ENCODE measurements around the gene GSE1.
A peak's percentile ranks its signal among the peaks of the same experiment; 100 is the strongest.

GSE1 gene

DNA sequence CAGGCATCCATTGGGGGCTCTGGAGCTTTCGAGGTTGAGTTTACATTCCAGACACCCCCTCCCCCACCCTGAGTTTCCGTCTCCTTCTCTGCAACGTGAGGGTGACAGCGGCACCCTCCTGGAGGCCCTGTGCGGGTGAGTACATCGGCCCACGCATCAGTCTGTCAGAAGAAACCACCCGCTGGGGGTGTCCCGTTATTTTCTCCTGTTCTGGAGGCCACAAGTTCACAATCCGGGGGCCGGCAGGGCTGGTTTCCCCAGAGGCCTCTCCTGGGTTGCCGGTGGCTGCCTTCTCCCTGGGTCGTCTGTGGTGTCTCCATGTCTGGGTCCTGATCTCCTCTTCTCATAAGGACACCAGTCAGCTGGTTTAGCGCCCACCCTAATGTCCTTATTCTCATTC, 35.7 kb downstream of the GSE1 start:
- TF ChIP-seq, protein P1, sequence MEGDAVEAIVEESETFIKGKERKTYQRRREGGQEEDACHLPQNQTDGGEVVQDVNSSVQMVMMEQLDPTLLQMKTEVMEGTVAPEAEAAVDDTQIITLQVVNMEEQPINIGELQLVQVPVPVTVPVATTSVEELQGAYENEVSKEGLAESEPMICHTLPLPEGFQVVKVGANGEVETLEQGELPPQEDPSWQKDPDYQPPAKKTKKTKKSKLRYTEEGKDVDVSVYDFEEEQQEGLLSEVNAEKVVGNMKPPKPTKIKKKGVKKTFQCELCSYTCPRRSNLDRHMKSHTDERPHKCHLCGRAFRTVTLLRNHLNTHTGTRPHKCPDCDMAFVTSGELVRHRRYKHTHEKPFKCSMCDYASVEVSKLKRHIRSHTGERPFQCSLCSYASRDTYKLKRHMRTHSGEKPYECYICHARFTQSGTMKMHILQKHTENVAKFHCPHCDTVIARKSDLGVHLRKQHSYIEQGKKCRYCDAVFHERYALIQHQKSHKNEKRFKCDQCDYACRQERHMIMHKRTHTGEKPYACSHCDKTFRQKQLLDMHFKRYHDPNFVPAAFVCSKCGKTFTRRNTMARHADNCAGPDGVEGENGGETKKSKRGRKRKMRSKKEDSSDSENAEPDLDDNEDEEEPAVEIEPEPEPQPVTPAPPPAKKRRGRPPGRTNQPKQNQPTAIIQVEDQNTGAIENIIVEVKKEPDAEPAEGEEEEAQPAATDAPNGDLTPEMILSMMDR (IDR thresholded peaks at IDR 0.05): no peak
- H3K27ac ChIP-seq: no peak overlapping the region
- H3K4me1 ChIP-seq: peaks cover 0 to 39% (median 20%) of the 10 kb centered on the region in 4 donors
- H3K9me3 ChIP-seq: no peaks in the 10 kb centered on the region
- H3K4me3 ChIP-seq: no peak overlapping the region
- intact Hi-C loops (cut with DNase I; ENCODE audit: low total_unique reads): no loop called here
- no peaks in the 10 kb centered on the region for H3K27me3 ChIP-seq
- no peak for DNase-seq
- H3K36me3 ChIP-seq: peaks cover 0 to 39% (median 3%) of the 10 kb centered on the region in 3 donors

DNA sequence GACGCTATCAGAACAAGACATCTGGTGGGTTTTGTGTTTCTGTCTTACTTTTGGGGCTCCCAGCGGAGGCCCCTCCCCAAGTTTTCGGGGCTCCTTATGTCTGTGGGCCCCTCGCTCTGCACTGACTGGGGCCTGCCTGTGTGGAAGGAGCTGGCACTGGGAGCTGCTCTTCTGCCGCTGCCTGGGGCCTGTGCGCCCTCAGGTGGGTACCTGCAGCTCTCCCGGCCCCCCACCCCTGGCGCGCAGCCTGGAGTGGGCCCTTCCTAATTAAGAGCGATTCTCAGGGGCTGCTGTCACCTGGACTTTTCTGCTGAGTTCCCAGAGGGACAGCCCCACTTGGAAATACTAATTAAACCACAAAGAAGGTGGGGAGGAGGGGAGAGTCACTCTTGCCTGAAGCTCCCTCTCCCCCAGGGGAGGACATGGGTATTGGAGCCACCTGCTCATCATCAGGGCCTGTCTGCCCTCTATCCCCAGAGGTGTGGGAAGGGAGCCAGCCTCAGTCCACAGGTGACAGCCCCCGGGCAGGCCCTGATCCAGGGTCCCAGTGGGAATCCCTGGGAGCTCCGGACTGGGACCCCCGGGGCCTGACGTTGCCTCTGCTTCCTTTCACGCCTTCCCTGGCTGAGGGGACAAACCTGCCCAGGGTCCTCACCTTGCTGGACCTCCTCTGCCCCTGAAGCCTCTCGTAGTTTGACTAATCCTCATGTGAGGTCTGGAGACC, 36.5 kb downstream of the GSE1 start:
- Histone ChIP-seq H3K27ac (no peak overlapping the region), H3K36me3 (peaks cover 5 to 47% (median 10%) of the 10 kb centered on the region in 3 donors)

DNA sequence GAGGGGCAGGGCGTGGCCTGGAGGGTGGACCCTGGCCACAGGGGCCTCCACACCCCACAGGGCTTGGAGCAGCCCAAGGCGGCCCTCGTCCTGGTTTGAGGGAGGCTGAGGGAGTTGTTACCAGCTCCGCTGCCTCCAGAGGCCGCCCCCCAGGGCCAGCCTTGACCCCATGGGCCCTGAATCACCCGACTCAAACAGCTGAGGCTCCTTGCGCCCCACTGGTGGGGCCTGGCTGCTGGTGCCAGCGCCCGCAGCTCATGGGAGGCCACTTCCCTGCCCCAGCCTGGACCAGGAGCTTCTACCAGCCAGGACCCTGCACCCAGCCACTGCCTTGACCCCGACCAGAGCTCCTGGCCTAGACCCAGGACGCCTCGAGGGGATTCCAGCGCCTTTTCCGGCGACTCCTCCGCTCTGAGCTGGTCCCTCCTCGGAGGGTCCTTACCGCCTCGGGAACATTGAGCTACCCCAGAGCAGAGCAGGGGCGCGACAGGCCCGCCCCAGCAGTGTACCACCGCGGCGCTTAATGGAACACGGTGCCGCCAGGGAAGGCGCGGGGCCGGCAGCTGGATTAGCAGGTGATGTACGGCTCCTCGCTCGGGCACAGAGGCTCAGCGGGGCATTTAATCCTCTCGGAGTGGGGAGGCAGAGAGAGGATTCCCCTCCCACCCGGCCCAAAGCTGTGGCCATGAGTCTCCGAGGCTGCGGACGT, 37.2 kb downstream of the GSE1 start:
- Histone ChIP-seq H3K4me3 (no peak overlapping the region), H3K4me1 (peaks cover 0 to 41% (median 22%) of the 10 kb centered on the region in 4 donors), H3K27me3 (no peaks in the 10 kb centered on the region), H3K9me3 (no peaks in the 10 kb centered on the region), H3K36me3 (peaks cover 12 to 54% (median 17%) of the 10 kb centered on the region in 3 donors), H3K27ac (no peak overlapping the region)
- intact Hi-C loops (cut with DNase I; ENCODE audit: low total_unique reads): no loop called here
- TF ChIP-seq, protein P1 (IDR thresholded peaks at IDR 0.05): no peak
- DNase-seq: no peak

More for the DNA sequence above, 36.5 kb downstream of the GSE1 start:
- TF ChIP-seq, protein P1 (IDR thresholded peaks at IDR 0.05): no peak
- peaks cover 0 to 47% (median 22%) of the 10 kb centered on the region in 4 donors for H3K4me1 ChIP-seq
- H3K4me3 ChIP-seq: no peak overlapping the region
- no peaks in the 10 kb centered on the region for H3K27me3 ChIP-seq
- H3K9me3 ChIP-seq: no peaks in the 10 kb centered on the region
- no peak for DNase-seq
- intact Hi-C loops (cut with DNase I; ENCODE audit: low total_unique reads): no loop called here

DNA sequence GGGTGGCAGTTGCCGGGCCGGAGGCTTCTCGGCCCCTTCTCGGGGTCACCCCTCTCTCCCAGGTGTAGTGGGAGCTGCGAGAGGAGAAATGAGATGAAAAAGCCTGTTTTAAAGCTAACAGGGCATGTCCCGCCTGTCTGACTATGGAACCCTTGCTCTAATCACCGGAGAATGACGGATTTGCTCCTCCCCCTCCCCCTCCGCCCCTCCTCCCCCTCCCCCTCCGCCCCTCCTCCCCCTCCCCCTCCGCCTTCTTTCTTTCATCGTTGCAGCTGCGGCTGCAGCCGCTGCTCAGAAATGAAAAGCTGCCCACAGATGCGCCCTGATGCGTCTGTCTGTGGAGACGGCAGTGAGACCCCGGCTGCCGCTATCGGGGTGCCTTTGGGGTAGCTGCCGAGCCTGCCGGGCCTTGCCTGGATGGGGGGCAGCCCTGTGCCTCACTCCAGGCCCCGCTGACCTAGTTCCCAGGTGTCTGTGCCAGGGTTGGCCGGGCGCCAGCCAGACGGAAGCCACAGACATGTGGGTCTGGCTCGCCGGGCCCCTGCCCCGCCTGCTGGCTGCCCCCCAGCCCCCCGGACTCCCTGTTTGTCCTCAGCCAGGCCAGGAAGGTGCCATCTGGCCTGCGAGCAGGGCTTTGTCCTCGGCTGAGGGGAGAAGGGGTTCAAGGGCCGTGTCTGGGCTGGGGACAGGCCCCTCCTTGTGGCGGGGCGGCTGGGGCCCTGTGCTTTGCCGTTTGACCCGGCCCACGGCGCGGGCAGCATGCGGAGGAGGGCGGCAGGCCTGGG, 37.9 kb downstream of the GSE1 start:
- no peak for DNase-seq
- peak overlapping the region in 1 of 2 donors; percentile 41 for H3K27ac ChIP-seq
- no peaks in the 10 kb centered on the region for H3K27me3 ChIP-seq
- intact Hi-C loops (cut with DNase I; ENCODE audit: low total_unique reads): no loop called here
- H3K36me3 ChIP-seq: peaks cover 19 to 61% (median 21%) of the 10 kb centered on the region in 3 donors
- TF ChIP-seq, protein P1 (IDR thresholded peaks at IDR 0.05): no peak
- no peaks in the 10 kb centered on the region for H3K9me3 ChIP-seq
- H3K4me3 ChIP-seq: no peak overlapping the region
- H3K4me1 ChIP-seq: peaks cover 0 to 39% (median 22%) of the 10 kb centered on the region in 4 donors

DNA sequence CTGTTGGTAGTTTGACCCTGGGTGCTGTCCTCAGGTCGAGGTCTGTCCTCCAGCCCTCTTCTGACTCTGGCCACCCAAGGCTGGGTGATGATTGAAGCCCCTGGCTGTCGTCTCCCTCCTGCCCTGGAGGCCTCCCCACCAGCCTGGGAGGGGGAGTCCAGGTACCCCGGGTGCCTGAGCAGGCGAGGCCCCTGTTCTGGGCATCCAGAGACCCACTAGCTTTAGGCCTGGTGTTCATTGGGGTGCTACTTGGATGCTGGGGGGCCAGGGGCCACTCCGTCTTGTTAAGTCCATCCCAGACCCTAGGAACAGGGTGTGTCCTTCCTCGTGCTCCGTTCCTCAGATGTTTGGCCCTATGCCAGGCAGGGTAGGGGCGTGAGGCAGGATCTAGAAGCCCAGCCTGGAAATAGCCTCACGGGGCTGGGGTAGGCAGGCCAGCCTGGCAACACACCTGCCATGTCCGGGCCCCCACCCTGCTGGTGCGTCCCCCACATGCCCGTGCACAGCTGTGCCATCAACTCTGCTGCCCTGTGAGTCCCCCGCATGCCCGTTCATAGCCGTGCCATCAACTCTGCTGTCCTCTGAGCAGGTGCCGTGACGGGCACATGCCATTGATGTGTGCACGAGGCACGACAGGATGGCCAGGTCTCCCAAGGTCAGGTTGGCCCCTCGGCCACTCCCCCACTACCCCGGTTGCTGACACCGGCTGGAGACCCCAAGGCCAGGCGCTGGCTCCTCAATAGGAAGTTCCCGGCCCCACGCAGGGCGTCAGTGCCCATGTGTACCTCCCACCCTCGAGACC, 38.7 kb downstream of the GSE1 start:
- intact Hi-C loops (cut with DNase I; ENCODE audit: low total_unique reads): no loop called here
- Histone ChIP-seq H3K4me3 (no peak overlapping the region), H3K4me1 (peaks cover 0 to 39% (median 22%) of the 10 kb centered on the region in 4 donors), H3K9me3 (no peaks in the 10 kb centered on the region), H3K36me3 (peaks cover 27 to 66% (median 29%) of the 10 kb centered on the region in 3 donors), H3K27me3 (no peaks in the 10 kb centered on the region), H3K27ac (peak overlapping the region; percentile 50 to 78)
- no peak for DNase-seq
- TF ChIP-seq, protein P1 (IDR thresholded peaks at IDR 0.05): no peak
